ENCODE data around the gene GABRG3.

DNA sequence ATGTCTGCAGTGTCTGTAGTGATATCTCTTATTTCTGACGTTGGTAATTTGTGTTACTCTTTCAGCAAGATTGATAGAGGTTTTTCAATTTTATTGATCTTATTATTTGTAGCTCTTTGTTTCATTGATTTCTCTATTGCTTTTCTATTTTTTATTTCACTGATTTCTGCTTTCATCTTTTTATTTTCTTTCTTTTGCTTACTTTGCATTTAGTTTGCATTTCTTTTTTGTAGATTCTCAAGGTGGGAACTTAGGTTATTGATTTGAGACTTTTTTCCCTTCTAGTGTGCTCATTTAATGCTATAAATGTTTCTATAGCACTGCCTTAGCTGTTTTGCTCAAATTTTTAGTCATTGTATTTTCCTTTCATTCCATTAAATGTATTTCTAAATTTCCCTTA is 49.5 kb upstream of the GABRG3 start:
- no peak for TF ChIP-seq SUZ12 (IDR thresholded peaks at IDR 0.05; ENCODE audit: extremely low read depth, insufficient read depth, insufficient read length)
- TF ChIP-seq YY1 (IDR thresholded peaks at IDR 0.05; ENCODE audit: insufficient read depth, insufficient read length), result no peak
- no peak for TF ChIP-seq ZNF274 (IDR thresholded peaks at IDR 0.05; ENCODE audit: low read depth, low read length)
